Thymus (tissue), 11 donors: Measurements from ENCODE around the gene SSTR5. TPM values are rescaled to one million over a fixed set of nuclear protein-coding genes. Genes with fewer than 3 reads are reported as not detected.

Experiments
- DNase-seq, 9 donors: peaks; one replicate each; pipeline ENCODE4 v3.0.0-alpha.2; 2013; ENCODE audit warnings: low spot score in 9 of 9, low read depth in 6 of 9, missing footprints in 1 of 9
- H3K27ac ChIP-seq, 2 donors: one replicate each; pipeline ENCODE4 v1.5.1; 2013; ENCODE audit warnings: control low read depth in 1 of 2, low read depth in 1 of 2, low read length in 1 of 2, mild to moderate bottlenecking in 1 of 2, moderate library complexity in 1 of 2
- H3K27me3 ChIP-seq, 2 donors: one replicate each; pipeline ENCODE4 v1.5.1; 2013; ENCODE audit warnings: low read length in 1 of 2; ENCODE audit not compliant: control insufficient read depth in 2 of 2, insufficient read depth in 1 of 2
- H3K36me3 ChIP-seq, 2 donors: one replicate each; pipeline ENCODE4 v1.5.1; 2013; ENCODE audit warnings: low read length in 1 of 2, mild to moderate bottlenecking in 1 of 2, moderate library complexity in 1 of 2; ENCODE audit not compliant: control insufficient read depth in 2 of 2, insufficient read depth in 2 of 2
- H3K4me1 ChIP-seq, 2 donors: one replicate each; pipeline ENCODE4 v1.5.1; 2013; ENCODE audit warnings: low read length in 2 of 2; ENCODE audit not compliant: control insufficient read depth in 2 of 2, insufficient read depth in 2 of 2
- H3K4me3 ChIP-seq, 2 donors: one replicate each; pipeline ENCODE4 v1.5.1; 2013; ENCODE audit warnings: low read length in 2 of 2, control low read depth in 1 of 2, mild to moderate bottlenecking in 1 of 2
- H3K9me3 ChIP-seq, 2 donors: one replicate each; pipeline ENCODE4 v1.5.1; 2013; ENCODE audit warnings: low read length in 1 of 2, mild to moderate bottlenecking in 1 of 2; ENCODE audit not compliant: control insufficient read depth in 2 of 2, insufficient read depth in 1 of 2
- WGBS: extraction: QIAGEN DNeasy Blood & Tissue Kit; methylation state at CpG from one replicate; pipeline ENCODE4 v1.1.7; 2013; 5-methylcytosine and 5-hydroxymethylcytosine counted together
- polyA plus RNA-seq: library from polyadenylated mRNA; stranded (reverse); fragments of 200-250 nt; gene quantifications from one replicate; pipeline ENCODE4 v1.2.3, GENCODE V29; 2013
- total RNA-seq: library from RNA; stranded (reverse); fragments of 120-200 nt; gene quantifications from one replicate; pipeline ENCODE4 v1.2.4, GENCODE V29; 2013
- donor health status: healthy.

Gene SSTR5
- total and polyA plus RNA-seq, 2 donors = not detected

GRCh38 chr16:1108299-1109252, 36.0 kb downstream of the SSTR5 start:
- H3K36me3 ChIP-seq = no peaks in the 10 kb centered on the region
- no peaks in the 10 kb centered on the region for H3K9me3 ChIP-seq
- H3K27me3 ChIP-seq = peaks cover 3 to 63% of the 10 kb centered on the region in 2 donors
- DNase-seq = no peak
- H3K4me3 ChIP-seq = no peak overlapping the region
- no peak overlapping the region for H3K27ac ChIP-seq
- WGBS = 59% methylated on average over 42 of the region's 42 CpGs
- H3K4me1 ChIP-seq = no peaks in the 10 kb centered on the region

- no peaks in the 10 kb centered on the region for H3K36me3 ChIP-seq
- H3K4me3 ChIP-seq = no peak overlapping the region
- H3K27me3 ChIP-seq = peaks cover 0 to 52% of the 10 kb centered on the region in 2 donors
- no peaks in the 10 kb centered on the region for H3K9me3 ChIP-seq
- no peak overlapping the region for H3K27ac ChIP-seq
- H3K4me1 ChIP-seq = no peaks in the 10 kb centered on the region
- WGBS = 51% methylated on average over 19 of the region's 19 CpGs
- no peak for DNase-seq
Measured at GRCh38 chr16:1109648-1110047, 37.1 kb downstream of the SSTR5 start.

- Histone ChIP-seq H3K9me3 (no peaks in the 10 kb centered on the region), H3K27me3 (peaks cover 0 to 36% of the 10 kb centered on the region in 2 donors), H3K36me3 (no peaks in the 10 kb centered on the region), H3K27ac (no peak overlapping the region), H3K4me1 (no peaks in the 10 kb centered on the region), H3K4me3 (no peak overlapping the region)
- WGBS = 77% methylated on average over 26 of the region's 26 CpGs
- DNase-seq = no peak
Measured at GRCh38 chr16:1112506-1113184, 40.1 kb downstream of the SSTR5 start.

GRCh38 chr16:1113489-1113888, 40.9 kb downstream of the SSTR5 start:
- no peak for DNase-seq
- 59% methylated on average over 16 of the region's 16 CpGs for WGBS

GRCh38 chr16:1113889-1114526, 41.5 kb downstream of the SSTR5 start:
- WGBS = 88% methylated on average over 15 of the region's 15 CpGs
- H3K27me3 ChIP-seq = peaks cover 0 to 27% of the 10 kb centered on the region in 2 donors
- H3K4me1 ChIP-seq = no peaks in the 10 kb centered on the region
- H3K9me3 ChIP-seq = no peaks in the 10 kb centered on the region
- H3K27ac ChIP-seq = no peak overlapping the region
- DNase-seq = no peak
- no peak overlapping the region for H3K4me3 ChIP-seq
- no peaks in the 10 kb centered on the region for H3K36me3 ChIP-seq

More at GRCh38 chr16:1113489-1113888, 40.9 kb downstream of the SSTR5 start:
- no peaks in the 10 kb centered on the region for H3K9me3 ChIP-seq
- H3K27me3 ChIP-seq = peaks cover 0 to 28% of the 10 kb centered on the region in 2 donors
- no peaks in the 10 kb centered on the region for H3K36me3 ChIP-seq
- H3K4me1 ChIP-seq = no peaks in the 10 kb centered on the region
- H3K4me3 ChIP-seq = no peak overlapping the region
- no peak overlapping the region for H3K27ac ChIP-seq

- Histone ChIP-seq H3K27me3 (peaks cover 3 to 22% of the 10 kb centered on the region in 2 donors), H3K4me1 (no peaks in the 10 kb centered on the region), H3K36me3 (no peaks in the 10 kb centered on the region), H3K9me3 (no peaks in the 10 kb centered on the region), H3K27ac (no peak overlapping the region), H3K4me3 (no peak overlapping the region)
- no peak for DNase-seq
- WGBS = 76% methylated on average over 16 of the region's 16 CpGs
Measured at GRCh38 chr16:1116693-1117077, 44.1 kb downstream of the SSTR5 start.

GRCh38 chr16:1117176-1117900, 44.8 kb downstream of the SSTR5 start:
- WGBS = 73% methylated on average over 34 of the region's 34 CpGs

GRCh38 chr16:1117926-1118325, 45.4 kb downstream of the SSTR5 start:
- WGBS = 88% methylated on average over 19 of the region's 19 CpGs
- no peak overlapping the region for H3K4me3 ChIP-seq
- peaks cover 3 to 17% of the 10 kb centered on the region in 2 donors for H3K27me3 ChIP-seq
- no peaks in the 10 kb centered on the region for H3K36me3 ChIP-seq
- no peak for DNase-seq
- no peaks in the 10 kb centered on the region for H3K4me1 ChIP-seq
- H3K9me3 ChIP-seq = no peaks in the 10 kb centered on the region
- no peak overlapping the region for H3K27ac ChIP-seq

More at GRCh38 chr16:1117176-1117900, 44.8 kb downstream of the SSTR5 start:
- no peaks in the 10 kb centered on the region for H3K4me1 ChIP-seq
- DNase-seq = no peak
- no peaks in the 10 kb centered on the region for H3K36me3 ChIP-seq
- no peak overlapping the region for H3K4me3 ChIP-seq
- no peak overlapping the region for H3K27ac ChIP-seq
- peaks cover 3 to 19% of the 10 kb centered on the region in 2 donors for H3K27me3 ChIP-seq
- no peaks in the 10 kb centered on the region for H3K9me3 ChIP-seq
